Breast epithelium (tissue), 3 donors: Measurements from ENCODE around the gene KRTAP25-1.

Experiments used
- CTCF ChIP-seq, 3 donors: fragments of 450-650 bp; IDR thresholded peaks; one replicate each; pipeline ENCODE4 v1.5.1; 2016 to 2017; ENCODE audit warnings: antibody characterized with exemption in 3 of 3, mild to moderate bottlenecking in 3 of 3, moderate library complexity in 3 of 3
- POLR2A ChIP-seq: fragments of 450-650 bp; IDR thresholded peaks from one replicate; pipeline ENCODE4 v1.6.1; 2016; ENCODE audit warnings: antibody characterized with exemption, mild to moderate bottlenecking, moderate library complexity

- no peak for TF ChIP-seq CTCF (IDR thresholded peaks at IDR 0.05)
- TF ChIP-seq POLR2A, result no peak
Measured at GRCh38 chr21:30243691-30244090, 45.6 kb downstream of the KRTAP25-1 start.
